ENCODE measurements around the gene SLC29A1.

The SLC29A1 gene

GRCh38 chr6:44255105-44255808, 31.9 kb downstream of the SLC29A1 start:
- no peak for DNase-seq (ENCODE audit: low spot score)

DNA sequence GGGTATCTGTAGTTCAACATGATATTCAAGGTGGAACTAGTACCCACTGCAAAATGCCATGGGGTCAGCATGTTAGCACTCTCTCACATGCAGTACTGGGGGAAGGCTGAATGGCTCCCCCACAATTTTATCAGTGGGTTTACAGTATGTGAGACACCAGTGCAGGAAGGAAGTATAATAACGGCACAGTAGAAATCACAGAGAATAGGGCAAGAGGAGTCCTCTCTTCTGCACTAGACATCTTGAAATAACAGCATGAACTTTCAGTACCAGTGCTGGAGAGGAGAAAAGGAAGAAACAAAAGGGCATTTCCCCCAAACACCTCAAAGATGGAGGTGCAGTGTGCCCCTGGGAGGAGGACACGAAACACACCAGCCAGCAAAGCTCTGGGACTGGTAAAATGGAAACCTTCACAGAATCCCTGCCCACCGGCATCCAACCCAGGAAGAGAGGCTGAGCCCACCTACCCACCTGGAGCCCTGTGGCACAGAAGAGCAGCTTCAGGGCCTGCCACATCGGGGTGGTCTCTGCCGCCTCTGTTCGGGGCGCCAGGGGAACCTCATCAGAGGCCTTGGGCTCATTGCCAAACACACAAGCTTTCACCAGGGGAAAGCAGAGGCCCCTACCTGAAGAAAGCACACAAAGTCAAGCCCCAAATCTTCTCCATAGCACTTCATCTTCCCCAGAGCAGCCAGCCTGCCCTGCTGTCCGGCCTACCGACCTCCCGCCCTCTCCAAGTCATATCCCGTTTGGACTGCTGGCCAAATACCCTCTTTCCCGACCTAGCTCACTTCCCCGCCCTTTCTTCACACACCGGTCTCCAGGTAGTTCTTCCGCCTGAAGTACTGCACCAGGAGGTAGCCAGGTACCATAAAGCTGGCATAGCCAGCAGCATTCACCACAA, 32.7 kb downstream of the SLC29A1 start:
- no peak for DNase-seq (ENCODE audit: low spot score)

GRCh38 chr6:44256775-44257024, 33.3 kb downstream of the SLC29A1 start:
- DNase-seq (ENCODE audit: low spot score), result peak; percentile 64

DNA sequence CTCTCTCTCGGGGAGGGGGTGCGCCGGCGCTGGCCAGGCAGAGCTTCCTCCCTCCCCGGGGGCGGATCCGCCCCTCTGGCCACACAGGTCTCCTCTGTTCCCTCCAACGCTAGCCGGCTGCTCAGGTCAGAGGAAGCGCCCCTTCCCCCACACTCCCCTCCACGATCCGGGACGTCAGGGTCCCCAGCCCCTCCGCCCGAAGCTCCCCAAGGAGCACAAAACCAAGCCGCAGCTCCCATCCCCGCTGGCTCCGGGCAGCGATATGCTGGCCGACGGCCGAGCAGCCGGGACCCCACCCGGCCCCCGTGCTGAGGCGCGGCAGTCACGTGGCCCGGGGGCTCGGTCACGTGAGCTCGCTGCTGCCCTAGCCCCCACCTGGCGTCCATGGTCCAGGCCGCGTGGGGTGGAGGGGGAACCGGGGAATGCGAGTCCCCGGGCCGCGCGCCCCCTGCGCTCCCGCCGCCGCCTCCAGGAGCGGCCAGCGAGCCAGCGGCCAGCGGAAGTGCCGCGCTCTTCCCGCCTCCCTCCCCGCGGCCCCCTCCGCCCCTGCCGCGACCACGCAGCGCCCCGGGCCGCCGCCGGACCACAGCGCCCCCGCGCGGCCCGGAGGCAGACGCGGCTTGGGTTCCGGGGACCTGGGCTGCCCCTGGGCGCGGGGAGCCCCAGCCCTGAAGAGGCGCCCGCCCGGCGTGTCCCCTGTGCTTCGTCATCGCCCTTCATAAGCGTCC, 33.8 kb downstream of the SLC29A1 start, which contains the start of gene SLC35B2:
Gene SLC35B2 (minus strand): TSS at position 504 of the 728 bp plus-strand sequence. CDS start 118 bp downstream, at position 386.
- DNase-seq (ENCODE audit: low spot score), result peak; percentile 94

- DNase-seq (ENCODE audit: low spot score), result no peak
These were observed 34.4 kb downstream of the SLC29A1 start for GRCh38 chr6:44257753-44258324.

- no peak for DNase-seq (ENCODE audit: low spot score)
These were observed 35.0 kb downstream of the SLC29A1 start for GRCh38 chr6:44258325-44258863.

- no peak for DNase-seq (ENCODE audit: low spot score)
These were observed 35.5 kb downstream of the SLC29A1 start for GRCh38 chr6:44258921-44259320.

GRCh38 chr6:44260011-44260410, 36.6 kb downstream of the SLC29A1 start:
- DNase-seq (ENCODE audit: low spot score), result no peak

DNA sequence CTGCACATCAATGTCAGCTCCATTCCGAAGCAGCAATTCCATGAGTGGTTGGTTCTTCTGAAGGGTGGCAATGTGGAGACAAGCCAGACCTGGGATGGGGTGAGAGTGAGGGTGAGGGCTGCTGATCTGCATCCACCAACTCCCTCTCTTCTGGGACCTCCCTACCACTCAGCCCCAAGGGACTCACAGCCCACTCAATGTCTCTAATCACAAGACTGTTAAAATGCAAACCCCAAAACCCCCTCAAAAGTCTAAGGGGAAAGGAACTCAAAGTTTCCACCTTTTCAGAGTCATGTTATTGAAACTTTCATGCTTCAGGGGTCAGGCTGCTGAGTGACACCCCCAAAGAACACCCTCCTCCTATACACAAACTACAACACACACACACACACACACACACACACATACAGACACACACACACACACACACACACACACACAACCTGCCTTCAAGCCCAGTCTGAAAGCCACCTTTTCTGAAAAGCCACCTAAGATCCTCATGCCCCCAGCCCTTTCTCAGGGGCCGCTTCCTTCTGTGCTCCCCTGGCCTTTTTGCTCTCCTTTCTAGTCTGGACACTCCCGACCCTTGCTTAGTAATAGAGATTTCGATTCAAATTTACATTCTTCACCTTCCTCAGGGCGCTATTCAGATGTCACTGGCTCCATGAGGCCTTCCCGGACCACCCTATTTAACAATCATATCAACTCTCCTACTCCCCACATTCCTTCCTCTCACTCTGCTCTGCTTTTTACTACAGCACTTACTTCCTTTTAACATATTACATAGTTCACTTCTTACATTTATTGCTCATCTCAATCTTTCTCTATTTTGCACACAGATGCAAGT, 37.3 kb downstream of the SLC29A1 start:
- no peak for DNase-seq (ENCODE audit: low spot score)

- DNase-seq (ENCODE audit: low spot score), result no peak
These were observed 38.2 kb downstream of the SLC29A1 start for GRCh38 chr6:44261581-44261980.

- no peak for DNase-seq (ENCODE audit: low spot score)
These were observed 39.3 kb downstream of the SLC29A1 start for GRCh38 chr6:44262467-44263353.

- no peak for DNase-seq (ENCODE audit: low spot score)
These were observed 40.1 kb downstream of the SLC29A1 start for GRCh38 chr6:44263354-44264100.

DNA sequence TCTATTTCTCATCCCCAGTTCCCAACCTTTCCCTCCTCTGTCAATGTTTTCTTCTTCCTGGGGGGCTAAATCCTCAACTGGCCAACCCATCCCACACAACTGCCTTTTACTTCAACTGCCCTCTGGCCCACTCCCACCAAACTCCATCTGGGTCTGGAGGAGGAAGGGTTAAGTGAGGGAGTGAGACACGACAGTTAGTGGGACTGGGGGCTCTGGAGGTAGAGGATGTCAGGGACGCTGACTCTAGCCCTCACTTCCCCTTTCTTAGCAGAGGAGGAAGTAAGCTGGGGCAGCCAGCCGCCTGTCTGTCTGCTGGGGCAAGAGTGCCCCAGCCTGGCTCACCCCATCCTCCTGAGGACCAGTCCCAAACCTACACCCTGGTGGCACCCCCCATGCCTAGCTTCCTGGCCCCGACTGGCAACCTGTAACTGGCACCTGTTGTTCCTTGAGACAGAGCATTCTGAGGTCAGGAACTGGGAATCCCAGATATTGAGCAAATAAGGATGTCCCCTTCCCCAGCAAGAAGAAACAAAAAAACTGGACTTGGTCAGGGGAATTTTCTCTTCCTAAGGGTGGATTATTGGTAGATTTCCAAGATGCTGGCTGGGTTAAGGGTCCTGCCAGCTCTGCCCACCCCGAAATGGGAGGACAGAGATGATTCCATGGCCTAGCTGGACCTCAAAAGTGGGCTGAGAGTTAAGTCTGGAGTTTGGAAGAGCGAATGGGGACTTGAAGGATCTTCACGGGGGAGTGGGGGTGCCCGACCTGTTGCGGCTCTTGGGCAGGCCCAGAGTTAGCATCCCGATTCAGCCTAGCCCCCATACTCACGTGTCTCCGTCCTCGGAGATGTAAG, 41.0 kb downstream of the SLC29A1 start:
- DNase-seq (ENCODE audit: low spot score), result no peak

- peak; percentile 98 for DNase-seq (ENCODE audit: low spot score)
These were observed 41.8 kb downstream of the SLC29A1 start, which contains the start of gene NFKBIE for GRCh38 chr6:44265007-44265721. Gene NFKBIE (minus strand): TSS chr6:44265551. CDS start chr6:44265346, 205 bp downstream.

DNA sequence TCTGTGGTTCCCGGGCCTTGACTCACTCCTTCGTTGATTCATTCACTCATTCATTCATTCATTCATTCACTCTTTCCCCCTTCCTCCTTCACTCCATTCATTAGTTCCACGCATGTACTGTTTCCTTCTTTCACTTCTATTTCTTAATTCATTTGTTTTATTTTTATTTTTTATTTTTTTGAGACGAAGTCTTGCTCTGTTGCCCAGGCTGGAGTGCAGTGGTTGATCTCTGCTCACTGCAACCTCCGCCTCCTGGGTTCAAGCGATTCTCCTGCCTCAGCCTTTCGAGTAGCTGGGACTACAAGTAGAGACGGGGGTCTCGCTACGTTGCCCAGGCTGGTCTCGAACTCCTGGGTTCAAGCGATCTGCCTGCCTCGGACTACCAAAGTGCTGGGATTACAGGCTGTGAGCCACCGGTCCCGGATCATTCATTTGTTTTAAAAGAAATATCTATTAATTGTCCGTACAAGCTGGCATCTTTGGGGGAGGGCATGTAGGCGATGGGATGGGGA, 42.4 kb downstream of the SLC29A1 start:
- no peak for DNase-seq (ENCODE audit: low spot score)

GRCh38 chr6:44266347-44266746, 43.0 kb downstream of the SLC29A1 start:
- no peak for DNase-seq (ENCODE audit: low spot score)

DNA sequence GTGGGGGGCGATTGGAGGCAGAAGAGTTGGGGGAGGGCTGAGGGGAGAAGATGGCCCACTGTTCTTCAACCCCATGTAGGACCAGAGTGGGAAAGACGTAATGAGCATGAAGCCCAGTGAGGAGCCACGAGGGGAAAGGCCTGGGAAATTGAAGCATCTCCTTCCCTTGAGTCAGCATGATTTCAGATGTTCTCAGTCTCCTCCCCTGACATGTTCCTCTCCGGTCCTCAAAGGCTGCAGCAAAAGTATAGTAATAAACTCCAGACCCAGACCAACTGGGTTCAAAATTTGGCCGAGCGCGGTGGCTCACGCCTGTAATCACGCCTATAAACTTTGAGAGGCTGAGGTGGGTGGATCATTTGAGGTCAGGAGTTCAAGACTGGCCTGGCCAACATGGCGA, 43.9 kb downstream of the SLC29A1 start:
- no peak for DNase-seq (ENCODE audit: low spot score)
